ENCODE measurements around the gene SLC5A2.
"Not testable (repeated sequence)": the region's sequence is repeated elsewhere in the genome, so short reads cannot be mapped to it uniquely, and the experiment has no call there.

Gene SLC5A2

DNA sequence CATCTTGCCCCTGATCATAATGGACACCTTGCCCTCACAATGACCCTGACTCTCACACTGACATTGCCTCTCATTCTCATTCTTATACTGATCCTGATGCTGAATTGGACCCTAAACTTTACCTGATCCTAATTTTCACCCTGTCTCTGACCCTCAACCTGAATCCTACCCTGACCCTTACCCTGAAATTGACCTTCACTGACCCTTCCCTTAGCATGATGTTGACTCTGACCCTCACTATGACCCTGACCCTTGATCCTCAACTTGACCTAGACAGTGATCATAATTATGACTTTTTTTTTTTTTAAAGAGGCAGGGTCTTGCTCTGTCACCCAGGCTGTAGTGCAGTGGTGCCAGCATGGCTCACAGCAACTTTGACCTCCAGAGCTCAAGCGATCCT, 48.2 kb downstream of the SLC5A2 start:
- DNase-seq = no peak

GRCh38 chr16:31532120-31532519, 49.2 kb downstream of the SLC5A2 start:
- no peak for DNase-seq

DNA sequence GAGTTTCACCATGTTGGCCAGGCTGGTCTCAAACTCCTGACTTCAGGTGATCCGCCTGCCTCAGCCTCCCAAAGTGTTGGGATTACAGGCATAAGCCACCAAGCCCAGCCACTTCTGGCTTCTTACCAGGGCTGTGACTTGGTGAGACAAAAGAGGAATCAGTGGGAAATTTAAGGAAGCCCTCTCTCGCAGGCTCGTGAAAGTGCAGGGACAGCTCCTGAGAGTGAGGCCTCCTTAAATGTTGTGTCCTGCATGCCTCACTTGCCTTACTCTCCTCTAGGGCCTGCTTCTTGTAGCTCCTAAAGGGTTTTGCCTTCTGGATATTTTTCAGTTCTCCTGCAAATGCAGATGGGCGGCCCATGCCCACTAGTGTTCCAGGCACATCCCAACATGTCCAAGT, 50.0 kb downstream of the SLC5A2 start:
- no peak for DNase-seq

DNA sequence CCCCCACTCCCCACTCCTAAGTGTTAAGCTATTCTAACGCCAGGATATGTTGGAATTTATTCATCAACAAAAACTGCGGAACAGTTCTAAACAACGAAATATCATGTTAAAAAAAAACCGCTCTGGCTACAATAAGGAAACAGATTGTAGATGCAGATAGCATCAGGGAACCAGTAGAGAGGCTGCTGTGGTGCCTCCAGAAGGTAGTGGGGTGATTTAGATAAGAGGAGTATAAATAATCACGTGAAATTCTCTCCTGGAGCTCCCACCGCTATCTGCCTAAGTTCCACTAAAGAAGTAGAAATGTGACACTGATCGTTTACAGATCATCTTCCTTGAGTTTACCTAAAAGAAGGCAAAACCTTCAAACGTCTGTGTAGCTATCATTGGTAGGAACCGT, 52.8 kb downstream of the SLC5A2 start:
- DNase-seq = no peak

GRCh38 chr16:31536804-31537361, 54.0 kb downstream of the SLC5A2 start:
- no peak for DNase-seq

- no peak for DNase-seq
Measured at GRCh38 chr16:31537362-31538242, 54.7 kb downstream of the SLC5A2 start.

DNA sequence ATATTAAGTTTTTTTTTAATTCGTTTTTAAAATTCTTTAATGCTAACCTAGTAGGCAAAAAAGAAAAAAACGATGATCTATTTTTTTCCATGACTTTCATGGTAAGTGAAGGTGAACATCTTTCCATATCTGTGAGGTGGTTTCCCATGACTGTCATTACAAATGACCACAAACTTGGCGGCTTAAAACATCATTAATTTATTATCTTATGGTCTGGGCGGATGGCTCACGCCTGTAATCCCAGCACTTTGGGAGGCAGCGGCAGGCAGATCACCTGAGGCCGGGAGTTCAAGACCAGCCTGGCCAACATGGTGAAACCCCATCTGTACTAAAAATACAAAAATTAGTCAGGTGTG, 55.3 kb downstream of the SLC5A2 start:
- DNase-seq = not testable (repeated sequence)

DNA sequence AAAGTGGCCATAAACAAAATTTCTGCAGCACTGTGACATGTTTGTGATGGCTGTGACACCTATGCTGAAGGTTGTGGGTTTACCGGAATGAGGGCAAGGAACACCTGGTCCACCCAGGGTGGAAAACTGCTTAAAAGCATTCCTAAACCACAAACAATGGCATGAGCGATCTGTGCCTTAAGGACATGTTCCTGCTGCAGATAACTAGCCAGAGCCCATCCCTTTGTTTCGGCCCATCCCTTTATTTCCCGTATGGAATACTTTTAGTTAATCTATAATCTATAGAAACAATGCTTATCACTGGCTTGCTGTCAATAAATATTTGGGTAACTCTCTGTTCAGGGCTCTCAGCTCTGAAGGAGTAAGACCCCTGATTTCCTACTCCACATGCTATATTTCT, 56.8 kb downstream of the SLC5A2 start:
- not testable (repeated sequence) for DNase-seq

Data from cerebellar nuclear complex (tissue), 1 donor.